Activated CD8-positive, alpha-beta memory T cell treated with anti-CD3 and anti-CD28 coated beads, Interleukin-2, amount 50 U/mL, for 24 hours (primary cell): ENCODE data around the gene INSL3.
"Not testable (repeated sequence)": the region's sequence is repeated elsewhere in the genome, so short reads cannot be mapped to it uniquely, and the experiment has no call there.

Experiments
- DNase-seq: peaks from one replicate; pipeline ENCODE4 v3.0.0-alpha.2; 2020; ENCODE audit errors: extremely low read depth

The INSL3 gene

DNA sequence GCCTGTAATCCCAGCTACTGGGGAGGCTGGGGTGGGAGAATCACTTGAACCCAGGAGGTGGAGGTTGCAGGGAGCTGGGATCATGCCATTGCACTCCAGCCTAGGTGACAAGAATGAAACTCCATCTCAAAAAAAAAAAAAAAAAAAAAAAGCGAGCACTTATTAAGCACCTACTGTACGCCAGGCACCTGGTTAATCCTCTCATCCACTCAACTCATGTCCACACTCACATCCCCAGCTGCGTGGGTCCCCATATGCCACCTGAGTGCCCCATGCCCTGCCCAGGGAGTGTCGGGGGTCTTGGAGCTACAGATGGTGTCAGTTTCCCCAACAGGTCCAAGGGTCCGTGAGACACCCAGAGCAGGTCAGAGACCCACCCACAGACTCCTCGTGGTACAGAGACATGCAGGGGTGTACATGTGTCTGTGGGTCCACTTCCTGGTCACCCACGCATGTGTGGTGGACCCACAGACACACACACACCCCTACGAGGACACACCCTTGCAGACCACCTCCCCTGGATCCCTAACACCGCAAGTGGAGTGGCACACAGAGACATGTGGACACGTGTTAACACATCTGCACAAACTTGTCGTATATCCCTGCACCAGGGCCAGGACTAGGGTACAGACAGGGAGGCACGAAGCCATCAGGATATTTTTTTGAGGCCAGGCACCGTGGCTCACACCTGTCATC lies 3.5 kb downstream of the INSL3 start:
- no peak for DNase-seq

DNA sequence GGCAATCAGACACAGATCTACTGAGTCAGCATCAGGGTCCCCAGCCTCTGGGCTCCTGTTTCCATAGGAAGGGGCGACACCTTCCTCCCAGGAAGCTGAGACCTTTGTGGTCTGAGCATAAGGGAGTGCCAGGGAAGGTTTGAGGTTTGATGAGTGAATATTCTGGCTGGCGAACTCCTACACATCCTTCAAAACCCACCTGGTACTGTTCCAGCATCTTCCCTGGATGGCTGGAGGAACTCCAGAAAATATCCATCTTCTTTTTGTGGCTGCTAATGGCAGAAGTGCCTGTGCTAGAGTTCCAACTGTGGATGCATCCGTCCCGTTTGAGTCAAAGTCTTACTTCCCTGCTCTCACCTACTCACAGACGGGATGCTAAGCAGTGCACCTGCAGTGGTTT lies 9.2 kb downstream of the INSL3 start:
- no peak for DNase-seq

DNA sequence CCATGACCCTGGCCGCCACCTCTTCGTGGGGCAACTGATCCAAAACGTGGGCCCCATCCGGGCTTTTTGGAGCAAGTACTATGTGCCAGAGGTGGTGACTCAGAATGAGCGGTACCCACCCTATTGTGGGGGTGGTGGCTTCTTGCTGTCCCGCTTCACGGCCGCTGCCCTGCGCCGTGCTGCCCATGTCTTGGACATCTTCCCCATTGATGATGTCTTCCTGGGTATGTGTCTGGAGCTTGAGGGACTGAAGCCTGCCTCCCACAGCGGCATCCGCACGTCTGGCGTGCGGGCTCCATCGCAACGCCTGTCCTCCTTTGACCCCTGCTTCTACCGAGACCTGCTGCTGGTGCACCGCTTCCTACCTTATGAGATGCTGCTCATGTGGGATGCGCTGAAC lies 9.6 kb downstream of the INSL3 start:
- no peak for DNase-seq

DNA sequence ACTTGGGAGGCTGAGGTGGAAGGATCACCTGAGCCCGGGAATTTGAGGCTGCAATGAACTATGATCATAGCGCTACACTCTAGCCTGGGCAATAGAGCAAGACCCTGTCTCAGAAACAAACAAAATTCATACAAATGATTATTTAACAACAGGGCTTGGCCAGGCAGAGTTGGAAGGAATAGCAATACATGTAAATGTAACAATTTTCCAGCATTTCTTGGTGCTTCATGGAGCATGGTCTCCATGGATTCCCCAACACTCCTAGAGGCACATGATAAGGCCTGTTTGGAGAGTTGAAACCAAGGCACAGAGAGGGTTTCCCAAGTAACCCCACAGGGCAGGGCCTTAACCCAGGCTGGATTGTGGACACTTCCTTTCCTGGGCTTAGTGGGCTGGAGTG lies 10.2 kb downstream of the INSL3 start:
- DNase-seq = no peak

DNA sequence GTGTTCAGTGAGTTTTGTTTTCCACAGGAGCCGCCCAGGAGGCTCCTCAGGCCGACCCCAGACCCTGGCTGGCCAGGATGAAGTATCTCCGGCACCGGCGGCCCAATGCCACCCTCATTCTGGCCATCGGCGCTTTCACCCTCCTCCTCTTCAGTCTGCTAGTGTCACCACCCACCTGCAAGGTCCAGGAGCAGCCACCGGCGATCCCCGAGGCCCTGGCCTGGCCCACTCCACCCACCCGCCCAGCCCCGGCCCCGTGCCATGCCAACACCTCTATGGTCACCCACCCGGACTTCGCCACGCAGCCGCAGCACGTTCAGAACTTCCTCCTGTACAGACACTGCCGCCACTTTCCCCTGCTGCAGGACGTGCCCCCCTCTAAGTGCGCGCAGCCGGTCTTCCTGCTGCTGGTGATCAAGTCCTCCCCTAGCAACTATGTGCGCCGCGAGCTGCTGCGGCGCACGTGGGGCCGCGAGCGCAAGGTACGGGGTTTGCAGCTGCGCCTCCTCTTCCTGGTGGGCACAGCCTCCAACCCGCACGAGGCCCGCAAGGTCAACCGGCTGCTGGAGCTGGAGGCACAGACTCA lies 13.5 kb downstream of the INSL3 start:
- DNase-seq = no peak

DNA sequence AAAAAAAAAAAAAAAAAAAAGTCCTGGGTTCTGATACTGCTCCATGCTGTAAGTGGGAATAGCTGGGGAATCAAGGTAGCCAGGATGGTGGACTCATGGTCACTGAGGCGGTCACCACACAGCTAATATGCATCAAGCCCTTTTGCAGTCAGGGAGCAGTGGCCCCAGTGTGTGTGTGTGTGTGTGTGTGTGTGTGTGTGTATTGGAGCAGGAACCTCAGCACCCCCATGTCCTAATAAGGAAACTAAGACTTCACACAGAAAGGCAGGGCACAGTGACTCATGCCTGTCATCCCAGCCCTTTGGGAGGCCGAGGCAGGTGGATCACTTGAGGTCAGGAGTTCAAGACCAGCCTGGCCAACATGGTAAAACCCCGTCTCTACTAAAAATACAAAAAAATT lies 14.4 kb downstream of the INSL3 start:
- DNase-seq = no peak

DNA sequence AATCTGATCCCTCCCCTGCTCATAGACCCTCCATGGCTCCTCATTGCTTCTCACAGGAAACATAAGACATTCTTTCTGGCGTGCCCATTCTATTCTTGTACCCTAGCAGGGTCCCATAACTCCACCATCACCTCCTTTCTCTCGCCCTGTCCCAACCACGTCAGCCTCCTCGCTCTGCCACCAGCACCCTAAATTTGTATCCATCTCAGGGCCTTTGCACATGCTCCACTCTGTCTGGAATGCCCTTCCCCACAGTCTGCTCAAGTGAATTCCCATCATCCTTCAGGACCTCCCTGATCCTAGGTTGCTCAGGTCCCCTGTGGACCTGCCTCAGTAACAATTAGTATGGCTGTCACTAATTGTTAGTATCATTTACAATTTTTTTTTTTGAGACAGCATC lies 15.9 kb downstream of the INSL3 start:
- DNase-seq = no peak

DNA sequence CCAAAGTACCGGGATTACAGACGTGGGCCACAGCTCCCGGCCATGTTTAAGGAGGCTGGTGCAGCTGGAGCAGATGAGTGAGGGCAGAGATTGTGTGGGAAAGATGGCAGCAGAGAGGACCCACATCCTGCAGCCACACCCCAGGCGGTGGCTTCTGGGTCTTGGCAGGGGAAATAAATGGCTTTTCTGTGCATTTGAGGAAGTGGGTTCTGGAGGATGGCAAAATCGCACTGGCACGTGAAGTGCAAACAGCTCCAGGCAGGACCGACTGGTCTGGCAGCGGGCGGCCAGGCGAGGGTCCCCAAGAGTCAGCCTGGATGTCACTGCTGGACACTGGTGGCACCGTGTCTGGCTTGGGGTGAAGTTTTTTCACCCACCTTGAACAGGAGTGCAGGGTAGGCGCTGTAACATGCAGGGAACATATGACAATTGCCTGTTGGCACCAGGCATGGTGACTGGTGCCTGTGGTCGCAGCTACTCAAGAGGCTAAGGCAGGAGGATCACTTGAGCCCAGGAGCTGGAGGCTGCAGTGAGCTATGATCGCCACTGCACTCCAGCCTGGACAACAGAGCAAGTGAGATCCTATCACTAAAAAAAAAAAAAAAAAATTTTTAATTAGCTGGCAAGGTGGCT lies 17.9 kb downstream of the INSL3 start:
- DNase-seq = no peak

DNA sequence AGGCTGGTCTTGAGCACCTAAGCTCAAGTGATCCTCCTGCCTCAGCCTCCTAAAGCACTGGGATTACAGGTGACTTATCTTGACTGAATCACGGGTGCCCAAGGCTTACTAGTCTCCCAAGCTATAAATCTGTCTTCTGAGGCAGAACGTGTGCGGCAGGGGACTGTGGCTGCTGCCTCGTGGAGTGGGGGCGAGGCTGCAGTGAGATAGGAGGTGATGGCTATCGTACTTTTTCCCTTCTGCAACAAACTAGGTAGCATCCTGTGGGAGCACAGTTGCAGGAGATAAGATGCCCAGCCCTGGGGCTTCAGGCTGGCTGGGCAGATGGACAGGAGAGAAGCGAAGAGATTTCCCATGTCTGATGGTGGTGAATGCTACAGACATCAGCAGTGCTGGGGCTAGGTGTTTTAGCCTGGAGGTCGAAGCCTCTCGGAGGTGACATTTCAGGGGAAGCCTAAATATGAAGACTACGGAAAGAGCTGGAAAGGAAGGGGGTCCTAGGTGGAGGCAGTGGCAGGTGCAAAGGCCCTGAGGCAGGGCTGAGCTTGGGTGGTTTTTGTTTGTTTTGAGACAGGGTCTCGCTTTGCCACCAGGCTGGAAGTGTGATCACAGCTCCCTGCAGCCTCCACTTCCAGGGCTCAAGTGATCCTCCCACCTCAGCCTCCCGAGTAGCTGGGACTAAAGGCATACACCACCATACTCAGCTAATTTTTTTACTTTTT lies 19.0 kb downstream of the INSL3 start:
- DNase-seq = no peak

DNA sequence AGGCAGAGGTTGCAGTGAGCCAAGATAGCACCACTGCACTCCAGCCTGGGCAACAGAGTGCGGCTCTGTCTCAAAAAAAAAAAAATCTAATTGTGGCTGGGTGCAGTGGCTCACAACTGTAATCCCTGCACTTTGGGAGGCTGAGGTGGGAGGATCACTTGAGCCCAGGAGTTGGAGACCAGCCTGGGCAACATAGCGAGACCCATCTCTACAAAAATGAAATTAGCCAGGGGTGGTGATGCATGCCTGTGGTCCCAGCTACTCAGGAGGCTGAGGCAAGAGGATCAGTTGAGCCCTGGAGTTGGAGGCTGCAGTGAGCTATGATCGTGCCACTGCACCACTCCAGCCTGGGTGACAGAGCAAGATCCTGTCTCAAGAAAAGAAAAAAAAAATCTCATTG lies 22.7 kb downstream of the INSL3 start:
- DNase-seq = not testable (repeated sequence)

DNA sequence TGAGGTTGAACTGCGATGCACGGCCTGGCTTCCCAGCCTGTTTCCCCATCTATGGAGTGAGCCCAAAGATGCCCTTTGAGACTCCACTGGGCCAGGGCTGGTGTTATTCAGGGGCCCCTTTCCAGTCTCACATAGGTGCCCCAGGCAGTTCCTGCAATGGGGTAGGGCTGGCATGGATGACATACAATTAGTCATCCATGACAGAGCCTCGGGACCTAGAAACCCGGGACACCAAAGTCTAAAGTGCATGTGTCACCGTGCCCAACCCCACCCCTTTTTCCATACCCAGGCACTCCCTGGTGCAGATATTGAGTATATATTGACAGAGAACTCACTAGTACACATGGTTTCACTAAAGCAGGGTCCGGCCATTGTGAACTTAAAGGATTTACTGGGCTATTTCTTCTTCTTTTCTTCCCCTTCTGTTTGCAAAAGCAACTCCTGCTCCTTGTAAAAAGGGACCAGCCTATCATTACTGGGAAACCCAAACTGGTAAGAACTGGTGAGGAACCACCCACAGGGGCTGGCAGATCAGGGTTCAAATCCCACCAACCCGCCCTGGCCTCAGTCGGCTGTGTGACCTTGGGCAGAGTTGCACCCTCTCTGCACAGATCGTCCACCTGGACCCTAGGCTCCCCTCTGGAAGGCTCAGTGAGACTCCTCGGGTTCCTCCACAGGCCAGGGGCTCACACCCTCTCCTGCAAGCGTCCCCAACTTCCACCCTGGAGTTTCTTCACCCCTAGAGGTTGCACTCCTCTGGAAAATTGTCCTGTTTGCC lies 23.7 kb downstream of the INSL3 start:
- DNase-seq = peak; percentile 39

DNA sequence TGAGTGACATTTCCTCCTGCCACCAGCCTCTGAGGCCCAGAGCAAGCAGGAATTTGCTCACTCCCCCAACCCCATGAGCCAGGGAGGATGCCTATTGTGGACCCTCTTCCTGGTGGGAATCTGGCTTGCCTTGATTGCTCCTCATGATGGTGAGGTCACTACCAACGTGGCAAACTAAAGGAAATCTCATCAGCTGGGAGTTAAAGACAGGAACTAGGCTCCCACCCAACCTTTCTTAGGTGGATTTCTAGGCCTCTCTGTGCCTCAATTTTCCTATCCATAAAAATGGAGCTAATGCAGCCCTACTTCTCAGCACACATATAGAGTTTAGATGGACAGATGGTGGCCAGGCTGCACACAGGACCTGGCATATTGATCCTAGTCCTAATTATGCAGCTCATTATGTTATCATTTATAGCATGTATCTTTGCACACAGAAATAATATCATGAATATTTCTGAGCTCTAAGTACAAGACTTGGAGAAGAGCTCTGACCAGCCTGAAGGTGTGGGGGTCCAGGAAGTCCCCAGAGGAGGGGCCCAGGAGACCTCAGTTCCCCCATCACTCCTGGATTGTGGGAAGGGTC lies 24.4 kb downstream of the INSL3 start:
- no peak for DNase-seq

DNA sequence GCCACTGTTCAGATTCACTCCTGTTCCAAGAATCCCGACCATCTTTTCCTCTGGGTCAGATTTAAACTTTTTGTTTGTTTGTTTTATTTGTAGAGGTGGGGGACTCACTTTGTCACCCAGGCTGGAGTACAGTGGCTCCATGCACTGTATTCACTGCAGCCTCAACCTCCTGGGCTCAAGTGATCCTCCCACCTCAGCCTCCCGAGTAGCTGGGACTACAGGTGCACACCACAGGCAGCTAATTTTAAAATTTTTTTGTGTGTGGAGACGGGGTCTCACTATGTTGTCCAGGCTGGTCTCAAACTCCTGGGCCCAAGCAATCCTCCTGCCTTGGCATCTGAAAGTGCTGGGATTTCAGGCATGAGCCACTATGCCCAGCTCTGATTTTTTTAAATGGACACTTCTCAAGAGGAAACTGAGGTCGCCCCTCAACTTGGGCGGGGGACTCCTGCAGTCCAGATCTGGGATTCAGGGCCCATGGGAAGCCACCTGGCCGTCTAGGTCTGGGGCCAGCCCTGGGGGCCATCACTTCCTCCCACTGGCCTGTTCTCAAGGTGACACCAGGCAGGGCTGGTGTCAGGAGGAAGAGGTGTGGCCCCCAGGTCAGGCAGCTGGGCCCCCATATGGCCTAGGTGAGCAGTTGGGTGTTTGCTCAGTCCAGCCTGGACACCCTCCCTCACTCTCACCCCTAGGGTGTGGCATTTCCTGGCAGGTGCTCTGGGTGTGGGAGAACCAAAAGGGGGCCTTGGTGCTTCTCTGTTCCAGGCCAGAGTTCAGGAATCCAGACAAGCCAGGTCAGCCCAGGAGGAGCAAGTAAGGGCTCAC lies 25.1 kb downstream of the INSL3 start:
- DNase-seq = no peak

DNA sequence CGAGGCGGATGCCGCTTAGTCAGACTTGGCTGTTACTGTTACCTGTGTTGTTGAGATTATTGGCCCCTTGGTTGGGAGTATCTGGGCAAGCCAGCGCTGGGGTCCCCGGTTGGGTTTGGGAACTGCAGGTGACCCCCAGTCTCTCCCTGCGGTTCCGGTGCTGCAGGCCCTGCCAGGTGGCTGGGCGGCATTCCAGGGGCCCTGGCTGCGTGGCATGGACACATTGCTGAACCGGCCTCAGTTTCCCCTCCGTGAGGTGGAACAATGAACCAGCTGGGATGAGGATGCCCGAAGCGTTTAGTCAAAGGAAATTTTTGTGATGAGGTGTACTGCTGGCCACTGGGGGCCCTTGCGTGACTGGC lies 25.8 kb downstream of the INSL3 start:
- DNase-seq = no peak

DNA sequence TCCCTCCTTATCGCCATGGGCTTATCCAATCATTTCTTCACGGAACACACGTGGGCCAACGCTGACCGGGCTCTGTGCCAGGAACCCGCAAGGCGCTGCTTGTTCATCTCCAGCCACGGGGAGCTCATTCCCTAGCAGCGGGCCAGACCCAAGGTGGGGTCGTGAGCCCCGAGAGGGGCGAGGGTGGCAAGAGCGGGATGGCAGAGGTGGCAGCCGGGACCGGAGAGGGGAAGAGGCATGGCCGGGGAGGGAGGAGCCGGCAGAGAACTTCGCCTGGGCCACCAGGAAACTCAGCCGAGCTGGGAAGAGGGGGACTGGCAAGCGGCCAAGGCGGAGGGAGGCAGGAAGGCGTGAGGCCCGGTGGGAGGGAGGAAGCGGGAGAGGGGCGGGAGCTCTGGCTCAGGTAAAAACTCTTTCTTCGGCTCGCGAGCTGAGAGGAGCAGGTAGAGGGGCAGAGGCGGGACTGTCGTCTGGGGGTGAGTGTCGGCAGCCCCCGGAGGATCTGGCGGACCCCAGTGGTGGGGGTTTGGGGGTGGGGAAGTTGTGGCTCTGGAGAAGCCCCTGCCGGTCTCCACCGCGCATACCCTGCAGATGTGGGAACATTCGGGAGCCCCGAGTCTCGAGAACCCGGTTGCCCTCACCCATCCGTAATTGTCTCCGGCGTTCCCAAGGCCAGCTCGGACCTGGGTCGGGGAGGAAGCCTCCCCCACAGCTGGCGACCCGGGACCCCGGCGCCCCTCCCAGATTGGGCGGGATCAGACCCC lies 26.4 kb downstream of the INSL3 start, which contains the start of gene B3GNT3:
Gene B3GNT3 (plus strand): TSS at position 408 of the 764 bp plus-strand sequence. CDS start 12,670 bp downstream, outside the sequence.
- DNase-seq = no peak

DNA sequence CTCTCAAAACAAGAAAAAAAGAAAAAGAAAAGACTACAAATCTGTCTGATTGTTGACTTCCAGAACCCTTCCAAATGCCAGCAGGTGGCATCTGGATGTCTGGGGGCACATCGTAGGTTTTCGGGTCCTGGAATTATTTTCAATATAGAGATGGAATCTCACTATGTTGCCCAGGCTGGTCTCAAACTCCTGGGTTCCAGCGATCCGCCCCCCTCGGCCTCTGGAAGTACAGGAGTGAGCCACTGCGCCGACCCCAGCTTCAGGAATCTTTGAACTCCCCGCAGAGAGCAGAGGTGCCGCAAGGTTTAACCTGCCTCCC lies 26.9 kb downstream of the INSL3 start:
- no peak for DNase-seq

DNA sequence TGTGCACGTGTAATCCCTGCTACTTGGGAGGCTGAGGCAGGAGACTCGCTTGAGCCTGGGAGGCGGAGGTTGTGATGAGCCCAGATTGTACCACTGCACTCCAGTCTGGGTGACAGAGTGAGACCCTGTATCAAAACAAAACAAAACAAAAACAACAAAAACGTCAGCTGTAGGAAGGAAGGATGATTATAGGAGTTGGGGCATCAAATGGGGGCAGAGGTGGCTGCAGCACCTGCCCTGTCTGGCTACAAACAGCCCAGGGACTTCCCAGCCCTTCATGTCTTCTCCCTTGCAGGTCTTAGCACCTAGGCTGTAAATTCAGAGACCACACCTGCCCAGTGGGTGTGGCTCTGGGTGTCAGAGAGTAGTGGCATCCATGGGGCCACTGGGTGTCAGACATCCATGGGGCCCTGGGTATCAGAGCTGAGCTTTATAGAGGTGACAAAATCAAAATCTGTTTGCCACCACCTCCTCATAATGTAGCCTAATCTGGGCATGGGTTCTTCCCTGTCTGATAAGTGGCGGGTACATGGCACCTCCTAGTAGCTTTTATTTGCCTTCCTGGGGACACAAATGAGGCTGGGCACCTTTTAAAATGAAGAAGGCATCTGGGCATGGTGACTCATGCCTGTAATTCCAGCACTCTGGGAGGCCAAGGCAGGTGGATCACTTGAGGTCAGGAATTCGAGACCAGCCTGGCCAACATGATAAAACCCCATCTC lies 31.1 kb downstream of the INSL3 start:
- DNase-seq = no peak

DNA sequence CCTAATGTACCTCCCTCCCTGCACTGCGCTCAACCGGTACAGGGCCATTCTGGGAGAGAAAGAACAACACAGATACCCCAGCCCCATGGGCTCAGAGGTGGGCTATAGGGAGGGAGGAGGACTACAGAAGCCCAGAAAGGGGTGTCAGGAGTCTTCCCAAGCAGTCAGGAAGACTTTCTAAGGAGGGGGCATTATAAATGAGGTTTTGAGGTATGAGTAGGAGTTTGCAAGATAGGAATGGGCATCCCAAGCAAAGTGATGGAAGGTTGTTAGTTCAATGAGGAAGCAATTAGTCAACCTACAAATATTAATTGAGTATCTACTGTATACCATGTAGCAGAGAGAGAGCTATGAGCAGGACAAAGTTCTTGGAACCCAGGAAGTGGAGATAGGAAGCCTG lies 32.7 kb downstream of the INSL3 start:
- no peak for DNase-seq

DNA sequence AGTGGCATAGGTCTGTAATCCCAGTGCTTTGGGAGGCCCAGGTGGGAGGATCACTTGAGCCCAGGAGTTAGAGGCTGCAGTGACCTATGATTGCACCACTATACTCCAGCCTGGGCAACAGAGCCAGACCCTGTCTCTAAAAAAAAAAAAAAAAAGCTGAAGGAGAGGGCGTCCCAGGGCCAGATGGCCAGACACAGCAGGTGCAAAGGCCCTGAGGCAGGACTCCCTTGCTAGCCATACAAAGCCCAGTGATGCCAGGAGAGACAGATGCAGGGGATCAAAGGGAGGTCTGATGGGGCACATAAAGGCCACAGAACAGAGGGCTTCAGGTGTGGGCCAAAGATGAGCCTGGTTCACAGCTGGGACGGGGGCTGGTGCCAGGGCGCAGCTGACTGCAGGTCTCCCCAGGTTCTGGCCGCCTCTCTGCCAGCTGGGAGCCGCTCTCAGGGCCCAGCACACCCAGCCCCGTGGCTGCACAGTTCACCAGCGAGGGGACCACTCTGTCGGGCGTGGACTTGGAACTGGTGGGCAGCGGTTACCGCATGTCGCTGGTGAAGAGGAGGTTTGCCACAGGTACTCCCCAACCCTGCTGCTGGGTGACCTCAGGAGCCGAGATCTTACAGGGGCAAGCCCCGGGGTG lies 33.9 kb downstream of the INSL3 start:
- DNase-seq = no peak
